Raji (cell line): Measurements from ENCODE around the gene LIN28B.

ENCODE experiments used
- POLR2A ChIP-seq: IDR thresholded peaks from 2 replicates; pipeline ENCODE4 v1.6.1; 2011; ENCODE audit warnings: low read depth, low read length, control low read depth; ENCODE audit not compliant: insufficient read depth

The LIN28B gene

GRCh38 chr6:105072798-105073199 is 115.9 kb downstream of the LIN28B start:
- TF ChIP-seq POLR2A = no peak

GRCh38 chr6:105075210-105075609 is 118.3 kb downstream of the LIN28B start:
- TF ChIP-seq POLR2A = no peak

- no peak for TF ChIP-seq POLR2A
Observed at GRCh38 chr6:105077596-105078385, 120.9 kb downstream of the LIN28B start.

- TF ChIP-seq POLR2A = no peak
Observed at GRCh38 chr6:105078386-105078708, 121.4 kb downstream of the LIN28B start.

GRCh38 chr6:105080279-105080678 is 123.4 kb downstream of the LIN28B start:
- no peak for TF ChIP-seq POLR2A

- TF ChIP-seq POLR2A = no peak
Observed at GRCh38 chr6:105087571-105088211, 130.8 kb downstream of the LIN28B start.

GRCh38 chr6:105091140-105091829 is 134.4 kb downstream of the LIN28B start:
- TF ChIP-seq POLR2A = no peak

GRCh38 chr6:105094133-105094640 is 137.3 kb downstream of the LIN28B start:
- no peak for TF ChIP-seq POLR2A

- TF ChIP-seq POLR2A = no peak
Observed at GRCh38 chr6:105095139-105095538, 138.2 kb downstream of the LIN28B start.

GRCh38 chr6:105097288-105097687 is 140.4 kb downstream of the LIN28B start:
- TF ChIP-seq POLR2A = no peak

- no peak for TF ChIP-seq POLR2A
Observed at GRCh38 chr6:105099371-105099770, 142.5 kb downstream of the LIN28B start.

- no peak for TF ChIP-seq POLR2A
Observed at GRCh38 chr6:105102186-105102585, 145.3 kb downstream of the LIN28B start.

- no peak for TF ChIP-seq POLR2A
Observed at GRCh38 chr6:105105094-105105493, 148.2 kb downstream of the LIN28B start.

- no peak for TF ChIP-seq POLR2A
Observed at GRCh38 chr6:105106260-105106659, 149.4 kb downstream of the LIN28B start.

GRCh38 chr6:105107207-105107606 is 150.3 kb downstream of the LIN28B start:
- no peak for TF ChIP-seq POLR2A

- TF ChIP-seq POLR2A = no peak
Observed at GRCh38 chr6:105108631-105109262, 151.8 kb downstream of the LIN28B start.
